Uterus (tissue), 4 donors: Measurements from ENCODE around the gene FAM168B. TPM values are rescaled to one million over a fixed set of nuclear protein-coding genes. Genes with fewer than 3 reads are reported as not detected.

Experiments
- DNase-seq, 2 donors: peaks; one replicate each; pipeline ENCODE4 v3.0.0-alpha.2; 2019 to 2020
- H3K27ac ChIP-seq, 2 donors: fragments of 200-600 bp; sonication (generic); 1 replicate in 1 of 2; 2 replicates in 1 of 2; pipeline ENCODE4 v1.5.1; 2016 to 2018
- H3K27me3 ChIP-seq, 2 donors: fragments of 200-600 bp; sonication (generic); one replicate each; pipeline ENCODE4 v1.5.1; 2018 to 2019; ENCODE audit warnings: control low read depth in 1 of 2
- H3K36me3 ChIP-seq, 2 donors: fragments of 200-600 bp; sonication (generic); one replicate each; pipeline ENCODE4 v1.5.1; 2019; ENCODE audit warnings: control low read depth in 1 of 2
- H3K4me1 ChIP-seq, 2 donors: fragments of 200-600 bp; sonication (generic); one replicate each; pipeline ENCODE4 v1.5.1; 2018 to 2019; ENCODE audit warnings: control low read depth in 1 of 2
- H3K4me3 ChIP-seq, 2 donors: fragments of 200-600 bp; sonication (generic); 1 replicate in 1 of 2; 2 replicates in 1 of 2; pipeline ENCODE4 v1.5.1; 2018 to 2019; ENCODE audit warnings: mild to moderate bottlenecking in 1 of 2
- H3K9me3 ChIP-seq, 2 donors: fragments of 200-600 bp; sonication (generic); one replicate each; pipeline ENCODE4 v1.5.1; 2019; ENCODE audit warnings: control low read depth in 1 of 2
- CTCF ChIP-seq, 4 experiments: fragments of 200-600 bp in 2 of 4; fragments of 450-650 bp in 2 of 4; sonication (generic) in 2 of 4; IDR thresholded peaks; one replicate each; pipeline ENCODE4 v1.5.1; 2016 to 2019; ENCODE audit warnings: antibody characterized with exemption in 4 of 4, mild to moderate bottlenecking in 2 of 4, moderate library complexity in 1 of 4
- POLR2A ChIP-seq, 2 donors: fragments of 450-650 bp; IDR thresholded peaks; one replicate each; pipeline ENCODE4 v1.6.1; 2016; ENCODE audit warnings: antibody characterized with exemption in 2 of 2, mild to moderate bottlenecking in 1 of 2, moderate library complexity in 1 of 2
- intact Hi-C: fragments of 100-400 bp; cut with DNase I; formaldehyde crosslinking; loops from one replicate; pipeline ENCODE4 v1.15.1; 2023; ENCODE audit warnings: low total_unique reads
- total RNA-seq, 4 donors: library from RNA; depleted of rRNA in 3 of 4; stranded (reverse); fragments of >200 nt in 3 of 4; gene quantifications; one replicate each; pipeline versions ENCODE4 v1.1.0 to v1.2.4, GENCODE V29; 2014 to 2023
- donor health status: DM: yes; HTN: yes; CAD: no.

Gene FAM168B
- total RNA-seq, 4 donors from 2014 or later = 50.0 to 194 (median 104) TPM

GRCh38 chr2:131067465-131068125 is 25.7 kb downstream of the FAM168B start:
- H3K36me3 ChIP-seq = no peaks in the 10 kb centered on the region
- peaks cover 0 to 3% of the 10 kb centered on the region in 2 donors for H3K4me1 ChIP-seq
- intact Hi-C loops = no loop called here
- TF ChIP-seq CTCF (IDR thresholded peaks at IDR 0.05) (no peak), POLR2A (IDR thresholded peaks at IDR 0.05) (no peak)
- H3K27me3 ChIP-seq = no peaks in the 10 kb centered on the region
- no peak overlapping the region for H3K4me3 ChIP-seq
- H3K27ac ChIP-seq = no peak overlapping the region
- H3K9me3 ChIP-seq = no peaks in the 10 kb centered on the region
- no peak for DNase-seq

GRCh38 chr2:131064589-131065512 is 28.4 kb downstream of the FAM168B start:
- H3K4me3 ChIP-seq = no peak overlapping the region
- H3K27ac ChIP-seq = no peak overlapping the region
- DNase-seq = no peak
- TF ChIP-seq POLR2A (IDR thresholded peaks at IDR 0.05) (no peak), CTCF (IDR thresholded peaks at IDR 0.05) (no peak)
- H3K4me1 ChIP-seq = peaks cover 0 to 3% of the 10 kb centered on the region in 2 donors
- no peaks in the 10 kb centered on the region for H3K9me3 ChIP-seq
- no peaks in the 10 kb centered on the region for H3K36me3 ChIP-seq
- intact Hi-C loops = no loop called here
- no peaks in the 10 kb centered on the region for H3K27me3 ChIP-seq

- H3K4me3 ChIP-seq = no peak overlapping the region
These were observed 29.6 kb downstream of the FAM168B start for GRCh38 chr2:131063501-131064283.

GRCh38 chr2:131058920-131059319 is 34.3 kb downstream of the FAM168B start:
- Histone ChIP-seq H3K27ac (no peak overlapping the region), H3K36me3 (no peaks in the 10 kb centered on the region), H3K4me3 (no peak overlapping the region), H3K9me3 (no peaks in the 10 kb centered on the region), H3K4me1 (peaks cover 0 to 4% of the 10 kb centered on the region in 2 donors), H3K27me3 (no peaks in the 10 kb centered on the region)
- DNase-seq = no peak
- no peak for TF ChIP-seq CTCF (IDR thresholded peaks at IDR 0.05)
- no peak for TF ChIP-seq POLR2A (IDR thresholded peaks at IDR 0.05)
- intact Hi-C loops = no loop called here

More at GRCh38 chr2:131063501-131064283, 29.6 kb downstream of the FAM168B start:
- no peak overlapping the region for H3K27ac ChIP-seq
- H3K36me3 ChIP-seq = no peaks in the 10 kb centered on the region
- H3K4me1 ChIP-seq = peaks cover 0 to 3% of the 10 kb centered on the region in 2 donors
- no peak for DNase-seq
- no peak for TF ChIP-seq CTCF (IDR thresholded peaks at IDR 0.05)
- TF ChIP-seq POLR2A (IDR thresholded peaks at IDR 0.05) = no peak
- intact Hi-C loops = no loop called here
- no peaks in the 10 kb centered on the region for H3K9me3 ChIP-seq
- H3K27me3 ChIP-seq = no peaks in the 10 kb centered on the region
